GM19351 (cell line): ENCODE results near the gene ALDH5A1.
"Not testable (repeated sequence)": the region's sequence is repeated elsewhere in the genome, so short reads cannot be mapped to it uniquely, and the experiment has no call there.

Source experiments
- ATAC-seq: cut with Tn5 transposase; IDR thresholded peaks from one replicate; pipeline ENCODE4 v1.9.1; 2021; ENCODE audit warnings: mild to moderate bottlenecking, moderate library complexity; ENCODE audit not compliant: unreplicated experiment

Gene ALDH5A1

DNA sequence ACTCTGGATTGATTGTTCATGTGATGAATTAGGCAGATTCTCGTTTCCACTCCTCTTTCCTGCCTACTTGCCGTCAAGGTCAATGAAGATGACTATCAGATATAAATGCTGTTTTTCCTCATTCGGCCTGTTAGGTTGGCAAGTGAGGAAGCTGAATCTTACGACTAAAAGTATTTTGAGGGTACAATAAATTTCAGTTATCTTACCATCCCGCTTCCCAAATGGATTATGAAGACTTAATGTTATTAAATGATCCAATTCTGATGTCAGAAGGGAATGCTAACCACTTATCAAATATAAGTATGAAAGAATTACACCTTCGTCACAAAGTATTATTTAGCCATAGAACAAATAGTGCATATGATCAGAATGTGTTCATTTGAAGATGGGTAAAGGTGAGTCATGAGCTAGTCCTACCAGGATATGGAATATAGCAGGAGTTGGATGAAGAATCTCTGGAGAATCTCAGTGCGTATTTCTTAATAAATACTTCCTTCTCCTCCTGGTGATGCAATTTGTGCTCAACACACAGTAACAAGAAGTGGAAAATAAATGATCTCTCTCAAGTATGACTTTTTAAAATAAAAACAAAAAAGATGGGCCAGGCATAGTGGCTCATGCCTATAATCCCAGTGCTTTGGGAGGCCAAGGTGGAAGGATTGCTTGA lies 10.0 kb upstream of the ALDH5A1 start:
- ATAC-seq = no peak

DNA sequence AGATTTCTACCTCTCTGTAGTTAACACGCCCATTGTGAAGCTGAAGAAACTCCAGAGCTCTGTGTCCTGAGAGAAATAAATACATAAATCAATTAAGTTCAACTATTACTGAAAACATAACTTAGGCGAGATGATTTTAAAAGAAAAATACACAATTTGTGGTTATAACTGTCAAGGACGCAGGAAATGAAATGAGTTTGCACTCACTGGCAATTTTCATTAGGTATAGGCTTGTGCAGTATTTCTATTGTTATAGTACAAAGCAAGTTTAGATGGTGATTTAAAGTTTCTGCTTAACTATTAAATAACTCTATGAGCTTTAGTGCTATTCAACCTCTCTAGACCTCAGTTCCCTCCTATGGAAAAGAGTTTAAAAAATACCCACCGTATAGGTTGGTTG lies 8.7 kb upstream of the ALDH5A1 start:
- ATAC-seq = no peak

DNA sequence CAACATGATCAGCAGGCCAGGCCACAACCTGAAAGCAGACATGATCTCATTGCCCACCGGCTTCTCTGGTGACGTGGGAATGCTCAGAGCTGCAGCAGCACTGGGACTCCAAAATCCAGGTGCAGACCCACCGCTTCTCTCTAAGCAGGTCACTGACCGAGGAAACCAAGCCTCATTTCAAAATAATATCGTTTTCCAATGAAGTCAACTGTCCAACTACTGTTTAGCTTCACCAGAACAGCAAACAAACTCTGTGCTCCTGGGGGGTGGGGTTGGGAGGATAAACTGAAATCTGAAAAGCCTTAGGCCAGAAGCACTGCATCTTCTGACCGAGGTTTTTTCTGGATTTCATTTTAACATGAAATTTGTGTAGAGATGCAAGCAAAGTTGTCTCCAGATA lies 5.3 kb upstream of the ALDH5A1 start, which contains the start of gene GPLD1:
GPLD1 (minus strand) TSS at position 109 of the 400 bp plus-strand sequence; CDS start at position 42, 67 bp downstream.
- ATAC-seq = no peak

DNA sequence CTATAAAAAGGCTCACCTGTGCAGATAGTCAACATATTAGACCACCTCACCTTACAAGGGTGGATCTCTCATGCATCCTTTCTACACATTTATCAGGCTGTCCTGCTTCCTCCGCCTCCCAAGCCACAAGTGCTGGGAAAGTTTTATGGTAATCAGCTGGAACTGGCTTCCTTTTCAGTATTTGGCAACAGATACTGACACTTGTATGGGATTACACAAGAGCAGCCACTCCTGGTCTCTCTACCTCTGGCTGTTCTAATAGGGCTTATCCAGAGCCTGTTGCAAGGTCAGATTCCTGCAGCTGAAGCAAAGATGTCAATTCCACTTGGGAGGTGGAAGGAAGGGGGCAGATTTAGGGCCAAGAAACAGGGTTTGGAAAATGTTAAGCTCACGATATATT lies 4.9 kb upstream of the ALDH5A1 start:
- ATAC-seq = no peak

DNA sequence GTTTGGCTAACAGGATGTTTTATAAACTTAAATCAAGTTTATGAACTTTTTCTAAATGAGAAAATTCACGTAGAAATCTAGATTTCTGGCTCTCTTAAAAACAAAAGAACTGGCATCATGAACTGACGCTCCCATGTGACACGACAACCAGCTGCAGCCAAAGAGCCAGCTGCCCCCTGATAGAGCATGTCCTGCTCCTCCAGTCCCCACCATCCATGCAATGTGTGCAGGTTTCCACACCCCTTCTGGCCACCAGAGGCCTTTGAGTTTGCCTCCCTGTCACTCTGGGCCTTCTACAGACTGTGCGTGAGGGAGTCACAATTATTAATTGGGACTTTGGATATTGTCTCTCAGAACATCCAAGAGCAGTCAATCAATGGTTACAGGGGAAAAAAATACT lies 3.8 kb upstream of the ALDH5A1 start:
- no peak for ATAC-seq

DNA sequence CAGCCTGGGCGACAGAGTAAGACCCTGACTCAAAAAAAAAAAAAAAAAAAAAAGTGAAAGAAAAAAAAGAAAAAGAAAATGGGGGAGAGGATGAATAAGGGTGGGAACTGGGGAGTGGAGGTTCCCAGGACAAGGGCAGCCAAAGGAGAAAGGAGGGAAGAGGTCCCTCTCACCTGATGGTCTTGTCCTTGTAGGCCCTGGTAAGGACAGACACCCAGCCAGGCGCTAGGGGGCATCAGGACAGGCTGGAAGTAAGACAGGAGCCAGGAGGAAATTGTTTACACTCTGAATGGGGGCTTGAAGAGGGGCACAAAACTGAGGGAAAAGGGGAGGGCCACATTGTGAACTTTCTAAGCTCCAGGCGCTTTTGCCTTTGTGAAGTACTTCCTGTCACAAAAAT lies 2.3 kb upstream of the ALDH5A1 start:
- ATAC-seq = no peak

DNA sequence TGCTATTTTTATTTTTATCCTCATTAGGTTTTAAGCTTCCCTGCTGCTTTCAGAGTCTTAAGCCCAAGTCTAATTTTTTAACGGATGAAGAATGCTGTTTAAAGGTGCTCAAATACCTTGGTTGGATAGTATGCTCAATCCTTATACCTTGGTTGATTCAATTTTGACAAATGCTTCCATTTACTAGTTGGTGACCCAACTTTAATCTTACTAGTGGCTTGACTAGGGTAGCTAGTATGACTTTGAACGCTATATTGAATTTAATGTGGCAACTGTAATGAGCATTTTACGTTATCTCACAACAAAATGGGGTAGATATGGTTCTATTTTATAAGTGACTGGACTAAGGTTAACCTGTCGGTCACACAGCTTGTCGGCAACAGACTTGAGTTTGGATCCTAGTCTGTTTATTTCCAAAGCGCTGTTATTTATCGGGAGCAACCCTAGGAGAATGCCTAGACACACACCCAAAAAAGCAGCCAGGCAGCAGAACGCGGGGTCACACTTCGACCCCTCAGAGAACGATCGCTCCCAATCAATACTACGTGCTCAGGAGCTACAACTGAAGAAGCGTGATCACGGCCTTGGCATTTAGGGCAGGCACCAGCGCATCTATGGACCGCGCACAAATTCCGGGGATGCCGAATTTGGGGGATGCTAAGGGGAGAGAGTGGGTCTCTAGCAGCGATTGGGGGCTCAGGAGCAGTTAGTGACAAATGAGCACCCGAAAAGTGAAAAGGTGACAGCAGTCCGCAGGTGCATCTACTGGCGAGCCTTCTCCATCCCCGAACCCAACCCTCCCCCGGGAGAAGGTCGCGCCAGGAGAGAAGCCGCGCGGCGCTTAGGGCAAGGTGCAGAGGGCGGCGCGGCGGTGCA lies 586 bp upstream of the ALDH5A1 start:
- peak; percentile 1 for ATAC-seq

DNA sequence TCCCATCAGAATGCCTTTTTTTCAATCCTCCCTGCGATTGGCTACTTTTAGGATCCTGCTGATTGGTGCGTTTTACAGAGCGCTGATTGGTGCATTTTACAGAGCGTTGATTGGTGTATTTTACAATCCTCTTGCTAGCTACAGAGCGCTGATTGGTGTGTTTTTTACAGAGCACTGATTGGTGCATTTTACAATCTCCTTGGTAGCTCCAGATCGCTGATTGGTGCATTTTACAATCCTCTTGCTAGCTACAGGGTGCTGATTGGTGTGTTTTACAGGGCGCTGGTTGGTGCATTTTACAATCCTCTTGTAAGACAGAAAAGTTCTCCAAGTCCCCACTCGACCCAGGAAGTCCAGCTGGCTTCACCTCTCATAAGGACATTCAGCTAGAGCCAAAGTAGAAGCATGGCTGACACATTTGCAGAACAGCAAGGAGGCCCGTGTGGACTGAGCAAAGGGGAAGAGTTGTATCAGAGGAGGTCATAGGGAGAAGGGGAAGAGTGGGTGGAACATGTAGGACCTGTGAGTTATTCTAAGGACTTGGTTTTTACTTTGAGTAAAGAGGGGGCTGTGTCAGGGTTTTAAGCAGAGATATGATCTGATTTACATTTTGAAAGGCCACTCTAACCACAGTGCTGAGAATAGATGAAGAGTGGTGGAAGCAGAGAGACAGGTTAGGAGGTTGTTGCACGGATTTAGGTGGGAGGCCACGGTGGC lies 2.6 kb downstream of the ALDH5A1 start:
- ATAC-seq = no peak

DNA sequence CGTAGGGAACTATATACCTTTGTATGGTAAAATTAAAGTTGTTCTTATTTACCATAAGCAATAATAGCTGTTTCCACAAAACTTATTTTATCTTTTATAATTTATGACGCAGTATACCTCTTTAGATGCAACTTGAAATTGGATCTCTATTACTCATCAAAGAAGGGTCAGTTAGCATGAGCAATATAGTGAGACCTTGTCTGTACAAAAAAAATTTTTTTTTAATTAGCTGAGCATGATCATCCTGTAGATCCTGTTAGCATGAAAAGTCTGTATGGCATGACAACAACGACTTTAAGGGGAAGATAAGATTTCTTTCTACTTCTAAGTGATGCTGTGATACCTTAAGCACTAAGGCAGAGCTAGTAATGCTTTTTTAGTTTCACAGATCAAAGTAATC lies 5.9 kb downstream of the ALDH5A1 start:
- no peak for ATAC-seq

DNA sequence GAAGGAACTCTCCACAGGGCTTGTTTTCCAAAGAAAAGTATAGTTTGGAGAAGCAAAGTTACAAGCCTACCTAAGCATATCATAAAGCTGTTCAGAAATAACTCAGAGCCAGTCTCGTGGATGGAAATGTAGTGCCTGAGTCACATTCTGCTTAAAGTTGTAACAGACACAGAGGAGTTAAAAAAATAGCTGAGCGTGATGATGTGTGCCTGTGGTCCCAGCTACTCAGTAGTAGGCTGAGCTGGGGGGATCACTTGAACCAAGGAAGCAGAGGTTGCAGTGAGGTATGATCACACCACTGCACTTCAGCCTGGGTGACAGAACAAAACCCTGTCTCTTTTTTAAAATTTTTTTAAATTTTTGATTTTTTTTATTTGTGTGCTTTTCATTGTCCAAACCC lies 6.6 kb downstream of the ALDH5A1 start:
- ATAC-seq = no peak

DNA sequence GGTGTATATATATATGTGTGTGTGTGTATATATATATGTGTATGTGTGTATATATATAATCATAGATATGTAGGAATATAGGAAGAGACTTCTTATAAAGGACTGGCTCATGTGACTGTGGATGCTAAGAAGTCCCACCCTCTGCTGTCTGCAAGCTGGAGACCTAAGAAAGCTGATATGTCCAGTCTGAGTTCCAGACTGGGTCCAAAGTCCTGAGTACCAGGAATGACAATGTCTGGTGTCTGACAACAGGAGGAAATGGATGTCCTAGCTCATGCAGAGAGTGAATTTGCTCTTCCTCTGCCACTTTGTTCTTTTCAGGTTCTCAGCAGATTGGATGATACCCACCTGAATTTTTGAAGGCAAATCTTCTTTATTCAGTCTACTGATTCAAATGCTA lies 7.1 kb downstream of the ALDH5A1 start:
- no peak for ATAC-seq

DNA sequence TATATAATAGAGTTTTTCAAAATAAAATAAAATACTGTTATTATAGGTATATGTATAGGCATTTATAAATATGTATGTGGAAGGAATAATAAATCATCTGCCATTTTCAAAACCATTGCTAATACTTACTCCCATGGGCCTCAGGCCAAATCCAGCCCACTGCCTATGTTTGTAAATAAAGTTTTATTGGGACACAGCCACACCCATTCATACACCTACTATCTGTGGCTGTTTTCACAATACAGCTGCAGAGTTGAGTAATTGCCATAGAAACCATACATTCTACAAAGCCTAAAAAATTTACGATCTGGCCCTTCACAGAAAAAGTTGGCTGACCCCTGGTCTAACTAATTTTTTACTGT lies 9.5 kb downstream of the ALDH5A1 start:
- no peak for ATAC-seq

DNA sequence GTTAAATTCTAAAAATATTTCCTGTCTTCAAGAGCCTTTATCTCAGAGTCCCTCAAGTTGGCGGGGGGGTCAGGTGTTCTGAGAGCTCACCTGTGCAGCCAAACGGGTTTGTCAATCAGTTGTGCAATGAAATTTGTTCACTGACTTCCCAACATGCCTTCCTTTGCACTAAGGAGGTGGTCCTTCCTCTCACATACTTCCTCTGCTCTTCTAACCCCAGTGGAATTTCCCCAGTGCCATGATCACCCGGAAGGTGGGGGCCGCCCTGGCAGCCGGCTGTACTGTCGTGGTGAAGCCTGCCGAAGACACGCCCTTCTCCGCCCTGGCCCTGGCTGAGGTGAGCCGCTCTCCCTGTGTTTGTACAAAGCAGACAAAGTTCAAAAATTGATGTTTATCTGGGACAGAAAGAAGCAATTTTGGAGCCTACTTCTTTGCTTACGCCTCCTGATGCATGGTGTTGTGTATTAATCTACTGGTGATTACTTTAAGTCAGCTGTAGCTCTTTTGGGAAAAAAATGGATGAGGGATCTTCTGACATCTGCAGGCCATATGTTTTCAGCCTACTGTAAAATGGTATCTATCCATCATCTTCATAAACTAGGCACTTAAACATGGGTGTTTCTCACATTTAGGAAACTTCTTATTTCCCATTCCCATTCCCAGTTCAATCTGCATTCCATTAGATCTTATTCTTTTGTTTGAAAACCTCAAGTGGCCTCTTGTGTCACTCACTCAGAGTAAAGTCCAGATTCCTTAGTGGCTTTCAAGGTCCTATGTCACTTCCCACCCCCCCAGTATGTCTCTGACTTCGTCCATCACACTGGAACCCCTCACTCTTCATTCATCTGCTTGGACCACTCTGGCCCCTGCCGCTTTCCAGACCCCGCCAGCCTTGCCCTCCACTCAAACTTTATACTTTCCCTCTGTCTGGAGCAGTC lies 10.1 kb downstream of the ALDH5A1 start:
- no peak for ATAC-seq

DNA sequence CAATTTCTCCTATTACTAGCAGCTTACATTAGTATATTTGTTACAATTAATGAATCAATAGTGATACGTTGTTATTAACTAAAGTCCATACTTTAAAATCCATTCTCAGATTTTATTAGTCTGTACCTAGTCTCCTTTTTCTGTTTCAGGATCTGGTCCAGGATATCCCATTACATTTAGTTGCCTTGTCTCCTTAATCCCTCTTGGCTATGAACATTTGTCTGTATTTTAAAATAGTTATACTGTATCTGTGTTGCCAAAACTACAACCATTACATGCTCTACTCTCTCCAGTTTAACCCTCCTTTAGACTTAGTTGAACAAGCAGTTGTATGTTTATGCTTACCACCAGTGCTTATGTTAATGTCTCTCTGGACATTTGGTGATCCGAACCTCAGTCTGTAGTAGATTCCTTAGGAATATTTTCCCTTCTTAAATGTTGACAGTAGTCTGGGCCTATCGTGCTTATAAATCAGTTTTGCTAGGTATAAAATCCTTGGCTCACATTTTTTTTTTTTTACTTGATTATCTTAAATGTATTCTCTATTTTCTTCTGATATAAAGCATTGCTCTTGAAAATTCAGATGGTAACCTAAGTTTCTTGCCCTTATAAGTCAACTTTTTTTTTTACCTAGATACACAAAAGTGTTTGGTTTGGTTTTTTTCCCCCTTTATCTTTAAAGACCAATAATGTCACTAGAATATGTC lies 12.2 kb downstream of the ALDH5A1 start:
- no peak for ATAC-seq

DNA sequence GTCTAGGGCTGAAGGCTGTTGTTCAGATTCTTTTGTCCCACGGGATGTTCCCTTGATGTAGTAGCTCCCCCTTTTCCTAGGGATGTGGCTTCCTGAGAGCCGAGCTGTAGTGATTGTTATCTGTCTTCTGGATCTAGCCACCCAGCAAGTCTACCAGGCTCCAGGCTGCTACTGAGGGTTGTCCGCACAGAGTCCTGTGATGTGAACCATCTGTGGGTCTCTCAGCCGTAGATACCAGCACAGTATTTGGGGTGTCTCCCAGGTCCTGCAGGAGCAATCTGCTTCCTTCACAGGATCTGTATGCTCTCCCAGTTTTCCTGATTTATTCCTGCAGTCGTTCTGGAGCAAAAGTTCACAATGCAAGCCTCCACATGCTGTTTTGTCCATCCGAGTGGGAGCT lies 17.2 kb downstream of the ALDH5A1 start:
- ATAC-seq = not testable (repeated sequence)

DNA sequence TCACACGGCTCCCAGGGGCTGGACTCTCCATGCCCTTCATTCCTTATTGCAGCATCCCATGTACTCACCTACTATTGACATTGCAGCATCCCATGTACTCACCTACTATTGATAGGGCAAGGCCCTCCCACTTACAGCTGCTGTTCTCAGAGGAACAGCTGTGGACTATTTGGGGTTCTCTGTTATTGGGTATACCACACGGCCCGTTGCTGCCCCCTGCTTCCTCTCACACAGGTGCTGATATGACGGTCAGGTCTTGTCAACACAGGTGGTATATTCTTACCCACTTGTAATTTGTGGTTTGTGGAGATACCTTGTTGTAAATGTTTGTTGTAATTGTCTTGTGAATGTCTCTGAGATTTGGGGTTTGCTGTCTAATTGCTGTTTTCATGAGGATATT lies 18.8 kb downstream of the ALDH5A1 start:
- ATAC-seq = peak; percentile 48

DNA sequence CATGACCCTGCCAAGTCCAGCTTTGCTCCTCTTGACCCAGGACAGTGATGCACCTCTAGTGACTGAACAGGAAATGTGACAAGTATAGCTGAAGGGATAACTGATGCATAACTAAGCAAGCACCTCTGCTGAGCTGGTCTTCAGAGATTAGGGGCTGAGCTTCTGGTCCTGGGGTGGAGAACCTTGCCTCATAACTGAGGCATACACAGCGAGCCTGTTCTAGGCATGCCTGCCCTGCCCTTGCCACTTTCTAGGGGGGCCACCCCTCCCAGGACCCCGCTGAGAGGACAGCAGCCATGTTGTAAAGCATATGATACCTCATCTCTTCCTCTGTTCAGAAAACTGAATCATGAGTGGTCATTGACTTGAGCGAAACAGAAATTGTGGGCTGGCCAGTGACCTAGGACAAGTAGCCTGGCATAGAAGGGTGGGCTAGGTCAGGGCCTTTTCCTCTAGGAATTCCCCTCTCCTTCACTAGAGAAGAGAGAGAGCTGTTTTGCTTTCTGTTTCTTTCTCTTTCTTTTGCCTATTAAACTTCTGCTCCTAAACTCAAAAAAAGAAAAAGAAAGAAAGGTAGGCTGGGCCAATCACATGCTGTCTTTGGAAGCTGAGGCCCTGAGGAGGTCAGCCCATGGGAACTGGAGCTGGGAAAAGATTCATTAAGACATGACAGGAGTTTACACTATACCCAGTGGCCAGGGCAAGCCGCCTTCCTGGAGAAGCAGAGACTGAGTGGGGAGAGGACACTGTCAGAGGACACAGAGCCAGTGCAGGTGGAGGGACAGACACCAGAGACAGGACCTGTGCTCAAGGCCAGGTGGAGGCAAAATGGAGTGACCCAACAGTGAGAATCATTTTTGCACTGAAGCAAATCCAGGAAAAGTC lies 23.1 kb downstream of the ALDH5A1 start:
- peak; percentile 74 for ATAC-seq

DNA sequence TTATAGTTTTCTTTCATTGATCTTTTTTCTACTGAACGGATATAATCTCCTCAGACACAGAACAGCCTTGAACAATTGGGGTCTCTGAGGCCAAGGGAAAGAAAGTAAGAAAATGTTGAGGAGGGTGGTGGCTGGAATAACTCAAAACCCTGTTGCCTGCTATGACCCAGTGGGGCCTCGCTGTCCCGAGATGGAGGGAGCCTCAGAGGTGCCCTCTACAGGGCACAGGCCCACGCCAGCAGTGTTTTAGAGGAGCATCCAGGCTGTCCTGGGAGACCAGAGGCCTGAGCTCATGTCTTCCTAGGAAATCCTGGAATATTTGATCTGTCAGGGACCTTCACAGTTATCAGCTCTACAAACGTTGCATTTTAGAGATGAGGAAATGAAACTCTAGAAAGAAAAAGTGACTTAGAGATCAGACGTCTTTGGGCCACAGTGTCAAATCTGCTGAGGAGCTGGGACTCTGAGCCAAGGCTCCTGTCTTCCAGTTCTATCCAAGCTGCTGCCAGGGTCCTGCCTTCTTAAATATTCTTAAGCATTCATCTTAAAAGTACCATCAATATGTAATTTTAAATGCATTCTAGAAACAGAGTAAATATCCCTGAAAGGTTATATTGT lies 26.3 kb downstream of the ALDH5A1 start:
- ATAC-seq = peak; percentile 41
